NCI-H82 treated with DMSO at 0.1 percent for 48 hours (cell line): Measurements from ENCODE around the gene TOMT.
"Not testable (repeated sequence)": the region's sequence is repeated elsewhere in the genome, so short reads cannot be mapped to it uniquely, and the experiment has no call there.

Experiments
- DNase-seq: peaks from one replicate; lab custom pipeline; 2025; ENCODE audit not compliant: unreplicated experiment; lab: John Stamatoyannopoulos, UW

Gene TOMT

DNA sequence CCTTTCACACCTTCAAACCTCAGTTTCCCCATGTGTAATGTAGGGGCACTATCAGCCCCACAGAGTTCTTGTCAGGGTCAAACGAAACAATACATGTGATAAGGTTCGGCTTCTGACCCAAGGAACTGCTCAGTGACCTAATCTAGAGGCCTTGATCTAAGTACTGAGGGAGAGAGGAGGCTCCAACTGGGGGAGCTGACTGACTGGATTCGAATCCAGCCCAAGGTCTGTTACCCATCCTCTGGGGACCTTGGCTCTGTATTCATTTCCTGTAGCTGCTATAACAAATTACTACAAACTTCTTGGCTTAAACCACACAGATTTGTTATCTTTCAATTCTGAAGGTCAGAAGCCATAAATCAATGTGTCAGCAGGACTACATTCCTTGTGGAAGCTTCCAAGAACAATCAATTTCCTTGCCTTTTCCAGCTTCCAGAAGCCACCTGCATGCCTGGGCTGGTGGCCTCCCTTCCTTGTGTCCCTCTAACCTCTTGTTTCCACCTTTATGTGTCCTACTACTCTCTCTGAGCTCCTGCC lies 17.5 kb downstream of the TOMT start:
- DNase-seq: no peak

DNA sequence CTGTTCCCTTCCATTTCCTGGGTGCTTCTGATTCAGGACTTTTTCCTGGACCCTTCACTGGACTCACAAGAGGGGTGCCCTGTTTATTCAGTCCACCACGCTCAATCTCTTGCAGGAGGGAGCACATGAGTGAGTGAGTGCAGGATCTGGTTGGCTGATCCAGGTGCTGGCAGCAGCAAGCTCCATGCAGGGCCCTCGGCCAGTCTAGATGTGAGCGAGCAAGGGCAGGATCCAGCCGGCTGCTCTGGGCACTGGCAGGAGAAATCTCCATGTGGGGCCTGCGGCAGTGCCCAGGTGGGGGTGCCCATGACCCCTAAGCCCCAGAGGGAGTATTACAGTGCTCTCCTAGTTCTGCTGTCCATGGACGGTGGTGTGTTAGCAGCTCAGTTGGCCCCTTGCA lies 18.3 kb downstream of the TOMT start:
- no peak for DNase-seq

DNA sequence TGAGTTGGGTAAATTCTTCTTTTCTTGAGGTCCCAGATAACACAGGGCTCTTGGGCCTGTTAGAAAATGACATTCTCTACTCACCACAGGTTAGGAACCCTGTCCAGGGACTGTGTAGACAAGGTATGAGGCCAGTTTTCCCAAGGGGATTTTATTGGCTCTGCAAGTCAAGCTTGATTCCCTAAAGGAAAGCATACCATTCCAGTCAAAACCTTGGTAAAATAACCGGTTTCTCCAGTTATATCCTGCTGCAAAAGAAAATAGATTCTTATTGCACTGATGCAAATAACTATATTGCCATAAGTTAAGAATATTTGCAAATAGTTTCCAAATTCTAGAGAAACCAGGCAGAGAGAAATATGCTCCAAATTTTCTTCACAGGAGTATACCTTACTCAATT lies 20.2 kb downstream of the TOMT start:
- DNase-seq: no peak

DNA sequence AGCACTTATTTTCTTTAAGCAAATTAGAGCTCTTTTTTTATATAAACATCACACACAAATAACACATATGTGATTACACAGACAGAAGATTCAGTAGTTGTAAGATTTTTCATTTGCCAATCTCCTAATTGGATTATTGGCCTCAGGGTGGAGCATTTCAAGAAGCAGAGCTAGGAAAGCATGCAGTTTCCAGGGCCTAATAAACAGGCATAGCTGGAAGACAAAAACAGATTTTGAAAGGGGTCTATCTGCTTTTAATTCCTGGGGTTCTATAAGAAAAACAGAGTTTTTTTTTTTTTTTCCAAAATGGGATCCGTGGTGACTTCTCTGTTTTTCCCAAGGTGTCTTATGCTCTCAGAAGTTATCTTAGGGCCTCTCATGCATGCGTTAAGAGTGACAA lies 22.2 kb downstream of the TOMT start:
- DNase-seq: no peak

DNA sequence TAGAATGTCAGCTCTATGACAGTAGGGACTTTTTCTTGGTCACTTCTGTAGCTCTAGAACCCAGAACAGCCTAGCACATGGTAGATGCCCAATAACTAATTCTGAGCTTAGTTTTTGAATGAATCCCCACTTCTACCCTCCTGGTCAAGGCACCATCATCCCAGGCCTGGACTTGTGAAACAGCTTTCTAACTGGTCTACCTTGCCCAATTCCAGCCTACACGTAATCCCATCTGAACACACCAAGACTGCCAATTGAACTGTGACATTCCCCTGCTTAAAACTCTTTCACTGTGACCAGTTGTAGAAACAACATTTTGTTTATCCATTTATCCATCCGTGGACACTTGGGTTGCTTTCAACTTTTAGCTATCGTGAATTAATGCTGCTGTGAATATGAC lies 23.7 kb downstream of the TOMT start:
- no peak for DNase-seq

DNA sequence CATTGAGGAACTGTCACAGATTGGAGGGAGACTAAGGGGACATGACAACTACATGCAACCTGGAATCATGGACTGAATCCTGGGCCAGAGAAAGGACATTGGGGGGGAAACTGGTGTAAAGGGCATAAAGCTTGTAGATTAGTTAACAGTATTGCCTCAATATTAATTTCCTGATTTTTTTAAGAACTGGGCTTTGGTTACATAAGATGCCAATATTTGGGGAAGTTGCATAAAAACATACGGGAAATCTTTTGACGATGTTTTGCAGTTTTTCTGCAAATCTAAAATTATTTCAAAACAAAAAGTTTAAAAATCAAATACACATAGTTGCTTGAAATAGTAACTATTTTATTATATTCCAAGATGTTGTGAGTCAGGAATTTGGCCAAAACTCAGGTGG lies 26.9 kb downstream of the TOMT start:
- no peak for DNase-seq

DNA sequence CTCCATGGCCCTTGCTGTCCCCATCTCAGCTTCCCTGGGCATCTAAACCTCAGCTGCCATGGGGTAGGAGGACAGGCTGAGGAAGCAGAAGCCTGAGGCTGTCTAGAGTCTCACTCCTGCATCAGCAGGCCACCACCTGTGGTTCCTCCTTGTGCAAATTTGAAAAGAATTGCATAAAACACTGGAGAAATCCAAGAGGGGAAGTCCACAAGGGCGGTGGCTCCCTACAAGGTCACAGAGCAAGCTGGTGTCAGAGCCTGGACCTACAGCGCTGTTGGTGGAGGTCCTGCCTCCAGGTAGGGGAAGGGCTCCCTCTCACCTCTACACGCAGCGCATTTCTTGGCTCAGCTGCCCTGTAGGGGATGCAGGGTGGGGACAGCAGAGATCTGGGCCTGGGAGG lies 29.7 kb downstream of the TOMT start, which contains the start of gene FOLR3:
TSS of gene FOLR3 (plus strand) at position 253 of the 400 bp plus-strand sequence. CDS start 228 bp downstream, outside the sequence.
- not testable (repeated sequence) for DNase-seq

DNA sequence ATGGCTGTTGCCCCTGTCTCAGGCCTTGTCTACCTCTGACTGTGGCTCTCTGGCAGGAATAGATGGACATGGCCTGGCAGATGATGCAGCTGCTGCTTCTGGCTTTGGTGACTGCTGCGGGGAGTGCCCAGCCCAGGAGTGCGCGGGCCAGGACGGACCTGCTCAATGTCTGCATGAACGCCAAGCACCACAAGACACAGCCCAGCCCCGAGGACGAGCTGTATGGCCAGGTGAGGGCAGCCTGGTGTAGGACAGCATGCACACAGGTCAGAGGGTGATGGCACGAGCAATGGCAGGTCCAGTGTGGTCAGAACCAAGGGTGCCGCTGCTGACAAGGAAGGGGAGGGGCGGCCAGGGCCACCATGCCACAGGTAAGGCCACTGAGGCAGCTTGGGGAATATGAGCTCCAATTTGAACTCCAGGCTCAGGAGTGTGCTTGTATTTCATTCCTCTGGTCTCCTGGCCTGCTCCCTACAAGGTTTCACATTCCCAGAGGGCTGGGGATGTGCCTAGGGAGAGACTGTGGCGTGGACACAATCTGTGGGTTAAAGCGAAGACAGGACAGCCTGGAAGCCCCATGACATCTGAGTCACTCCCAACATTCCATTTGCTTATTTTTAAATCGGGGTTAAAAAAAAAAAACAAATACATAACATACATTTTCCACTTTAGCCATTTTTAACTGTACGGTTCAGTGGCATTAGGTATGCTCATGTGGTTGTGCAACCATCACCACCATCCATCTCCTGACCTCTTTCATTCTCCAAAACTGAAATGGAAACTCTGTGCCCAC lies 30.4 kb downstream of the TOMT start:
- DNase-seq: no peak

DNA sequence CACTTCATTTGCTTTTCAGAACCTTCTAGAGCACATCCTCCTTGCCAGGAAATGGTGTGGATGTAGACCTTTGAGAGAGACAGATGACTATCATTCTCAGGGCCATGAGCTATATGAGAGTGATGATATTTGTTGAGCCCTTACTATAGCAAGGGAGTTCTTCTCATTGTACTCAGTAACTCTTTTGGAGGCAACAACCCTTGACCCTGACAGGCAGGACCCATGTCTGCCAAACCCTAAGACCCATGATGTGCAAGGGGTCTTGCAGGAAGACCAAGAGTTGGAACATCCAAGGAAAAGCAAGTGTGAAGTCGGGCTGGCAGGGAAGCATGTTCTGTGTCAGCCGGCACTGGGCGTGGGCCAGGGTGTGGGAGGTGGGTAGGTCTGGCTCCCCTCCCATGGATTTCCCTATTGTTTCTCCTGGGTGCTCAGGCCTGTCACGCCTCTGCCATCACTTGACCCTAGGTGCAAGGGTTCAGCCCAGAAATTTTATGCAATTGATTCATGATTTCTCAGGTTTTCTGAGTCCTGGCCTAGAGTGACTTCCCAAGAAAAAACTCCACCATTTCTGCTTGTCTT lies 31.0 kb downstream of the TOMT start:
- DNase-seq: no peak

DNA sequence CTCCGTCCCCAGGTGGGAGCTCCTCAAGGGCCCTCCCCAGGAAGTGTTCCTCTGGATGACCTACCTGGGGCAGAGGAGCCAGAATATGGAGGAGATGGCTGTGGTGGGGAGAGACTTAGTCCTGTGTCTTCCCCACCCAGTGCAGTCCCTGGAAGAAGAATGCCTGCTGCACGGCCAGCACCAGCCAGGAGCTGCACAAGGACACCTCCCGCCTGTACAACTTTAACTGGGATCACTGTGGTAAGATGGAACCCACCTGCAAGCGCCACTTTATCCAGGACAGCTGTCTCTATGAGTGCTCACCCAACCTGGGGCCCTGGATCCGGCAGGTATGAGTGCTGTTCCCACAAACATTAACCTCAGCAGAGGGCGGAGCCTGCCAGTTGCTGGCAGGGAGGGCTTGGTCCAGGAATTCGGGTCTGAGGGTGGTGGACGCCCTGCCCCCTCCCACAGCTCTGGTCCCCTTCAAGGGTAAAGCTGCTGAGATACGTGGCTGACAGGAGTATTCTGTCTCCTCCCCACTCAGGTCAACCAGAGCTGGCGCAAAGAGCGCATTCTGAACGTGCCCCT lies 33.2 kb downstream of the TOMT start:
- DNase-seq: no peak

DNA sequence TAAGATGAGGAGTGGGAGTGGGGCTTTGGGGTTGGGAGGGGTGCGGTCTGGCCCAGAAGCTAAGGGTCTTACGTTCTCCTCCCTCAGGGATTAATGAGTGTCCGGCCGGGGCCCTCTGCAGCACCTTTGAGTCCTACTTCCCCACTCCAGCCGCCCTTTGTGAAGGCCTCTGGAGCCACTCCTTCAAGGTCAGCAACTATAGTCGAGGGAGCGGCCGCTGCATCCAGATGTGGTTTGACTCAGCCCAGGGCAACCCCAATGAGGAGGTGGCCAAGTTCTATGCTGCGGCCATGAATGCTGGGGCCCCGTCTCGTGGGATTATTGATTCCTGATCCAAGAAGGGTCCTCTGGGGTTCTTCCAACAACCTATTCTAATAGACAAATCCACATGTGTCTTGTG lies 33.8 kb downstream of the TOMT start:
- DNase-seq: no peak

DNA sequence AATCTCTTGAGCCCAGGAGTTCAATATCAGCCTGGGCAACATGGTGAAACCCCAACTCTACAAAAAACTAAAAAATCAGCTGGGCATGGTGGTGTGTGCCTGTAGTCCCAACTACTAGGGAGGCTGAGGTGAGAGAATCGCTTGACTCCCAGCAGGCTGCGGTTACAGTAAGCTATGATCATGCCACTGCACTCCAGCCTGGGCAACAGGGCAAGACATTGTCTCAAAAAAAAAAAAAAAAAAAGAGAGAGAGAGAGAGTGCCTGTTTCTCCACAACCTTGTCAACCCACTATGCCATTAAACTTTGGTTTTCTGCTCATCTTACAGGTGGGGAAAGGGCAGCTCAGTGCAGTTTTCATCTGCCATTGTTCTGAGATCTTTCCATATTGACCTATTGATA lies 34.9 kb downstream of the TOMT start:
- no peak for DNase-seq

DNA sequence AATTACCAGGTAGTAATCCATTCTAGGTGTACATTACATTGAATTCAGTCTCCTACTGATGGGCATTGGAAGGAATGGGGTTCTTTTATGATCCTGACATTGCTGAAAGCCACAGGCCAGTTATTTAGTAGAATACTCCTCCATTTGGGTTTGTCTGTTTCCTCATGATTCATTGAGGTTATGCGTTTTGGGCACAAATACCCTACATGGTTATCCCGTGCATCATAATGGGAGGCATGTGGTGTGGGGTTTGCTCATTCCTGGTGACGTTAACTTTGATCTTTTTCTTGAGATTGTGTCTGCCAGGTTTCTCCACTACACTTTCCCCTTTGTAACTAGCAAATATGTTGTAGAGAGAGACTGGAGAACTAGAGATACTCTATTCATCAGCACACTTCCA lies 35.3 kb downstream of the TOMT start:
- DNase-seq: no peak

DNA sequence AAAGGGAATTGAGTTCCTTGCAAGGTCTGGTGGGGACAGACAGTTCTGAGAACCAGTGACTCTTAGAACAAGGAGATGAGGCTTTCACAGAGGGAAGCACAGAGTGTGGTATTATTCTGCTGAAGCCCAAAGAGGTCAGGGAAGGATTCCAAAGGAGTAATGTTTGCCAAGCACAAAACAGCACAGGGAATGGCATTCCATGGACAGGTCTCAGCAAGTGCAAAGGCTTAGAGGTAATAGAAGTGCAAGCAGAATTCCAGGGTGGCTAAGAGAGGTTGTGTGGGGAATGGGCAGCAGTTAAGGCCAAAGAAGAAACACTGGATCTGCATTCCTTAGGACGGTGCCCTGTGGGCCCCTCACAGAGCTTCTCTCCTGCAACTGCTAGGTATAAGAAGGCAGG lies 36.4 kb downstream of the TOMT start:
- DNase-seq: not testable (repeated sequence)

DNA sequence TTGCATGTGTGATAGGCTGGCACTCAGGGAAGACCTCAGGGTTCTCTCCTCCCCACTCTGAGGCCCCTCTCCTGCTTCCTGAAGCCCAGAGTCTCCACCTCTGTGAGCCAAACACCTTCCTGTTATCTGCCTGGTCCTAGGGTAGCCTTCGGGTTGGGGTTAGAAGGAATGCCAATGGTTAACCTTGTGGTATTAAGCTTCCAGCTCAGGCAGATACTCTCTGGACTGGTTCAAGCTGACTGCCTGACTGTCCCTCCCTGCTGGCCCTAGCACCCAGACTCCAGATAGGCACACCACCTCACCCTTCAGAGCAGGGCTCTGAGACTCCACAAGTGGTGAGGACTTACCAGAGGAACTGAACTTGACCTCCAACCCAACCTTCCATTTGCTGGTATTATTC lies 36.8 kb downstream of the TOMT start:
- not testable (repeated sequence) for DNase-seq

DNA sequence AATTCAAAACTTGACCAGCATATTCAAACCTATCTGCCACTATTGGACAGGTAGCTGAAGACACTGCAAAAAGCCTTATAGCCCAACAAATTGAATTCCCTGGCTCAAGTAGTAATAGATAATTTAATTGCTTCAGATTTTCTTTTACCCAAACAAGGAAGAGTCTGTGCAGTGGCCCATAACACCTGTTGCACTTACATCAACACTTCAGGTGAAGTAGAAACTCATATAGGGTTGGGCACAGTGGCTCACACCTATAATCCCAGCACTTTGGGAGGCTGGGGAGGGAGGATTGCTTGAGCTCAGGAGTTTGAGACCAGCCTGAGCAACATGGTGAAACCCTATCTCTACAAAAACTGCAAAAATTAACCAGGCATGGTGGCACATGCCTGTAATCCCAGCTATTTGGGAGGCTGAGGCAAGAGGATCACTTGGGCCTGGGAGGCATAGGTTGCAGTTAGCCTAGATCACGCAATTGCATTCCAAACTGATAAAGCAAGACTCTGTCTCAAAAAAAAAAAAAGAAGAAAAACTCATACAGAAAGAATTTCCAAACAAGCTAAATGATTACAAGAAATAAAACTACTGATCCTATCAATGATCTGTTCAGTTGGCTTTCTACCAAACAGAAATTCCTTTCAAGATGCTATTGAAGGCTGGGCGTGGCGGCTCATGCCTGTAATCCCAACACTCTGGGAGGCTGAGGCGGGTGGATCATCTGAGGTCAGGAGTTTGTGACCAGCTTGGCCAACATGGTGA lies 39.3 kb downstream of the TOMT start:
- DNase-seq: no peak

DNA sequence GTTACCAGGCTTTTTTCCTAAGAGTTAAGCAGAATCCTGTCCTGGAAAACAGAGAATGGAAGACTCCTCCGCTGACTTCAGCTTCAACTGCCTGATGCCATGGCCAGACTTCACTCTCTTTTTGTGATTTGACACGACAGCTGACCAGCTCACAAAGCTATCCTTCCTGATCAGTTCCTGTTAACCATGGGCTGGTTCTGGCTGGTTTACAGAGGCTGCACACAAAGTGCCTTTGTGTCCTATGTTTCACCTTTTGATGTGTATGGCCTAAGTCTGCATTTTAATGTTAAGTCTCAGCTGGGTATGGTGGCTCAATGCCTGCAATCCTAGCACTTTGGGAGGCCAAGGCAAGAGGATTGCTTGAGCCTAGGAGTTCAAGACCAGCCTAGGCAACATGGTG lies 40.9 kb downstream of the TOMT start:
- no peak for DNase-seq

DNA sequence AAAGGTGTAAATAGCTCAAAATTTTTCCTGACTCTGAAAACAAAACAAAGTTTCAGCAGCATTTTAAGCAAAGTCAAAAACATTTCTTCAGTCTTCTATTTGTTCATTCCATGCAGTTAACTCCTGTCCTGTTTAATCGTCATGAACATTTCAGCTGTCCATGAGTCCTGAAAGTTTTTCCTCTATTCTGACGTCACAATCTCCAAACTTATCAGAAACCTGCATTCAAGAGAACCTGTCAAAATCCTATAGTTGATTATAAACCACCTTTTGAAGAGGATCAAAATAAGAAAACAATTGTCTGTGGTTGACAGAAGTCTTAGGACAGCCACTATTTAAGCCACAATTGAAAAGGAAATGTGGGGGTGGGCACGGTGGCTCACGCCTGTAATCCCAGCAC lies 45.2 kb downstream of the TOMT start:
- no peak for DNase-seq

DNA sequence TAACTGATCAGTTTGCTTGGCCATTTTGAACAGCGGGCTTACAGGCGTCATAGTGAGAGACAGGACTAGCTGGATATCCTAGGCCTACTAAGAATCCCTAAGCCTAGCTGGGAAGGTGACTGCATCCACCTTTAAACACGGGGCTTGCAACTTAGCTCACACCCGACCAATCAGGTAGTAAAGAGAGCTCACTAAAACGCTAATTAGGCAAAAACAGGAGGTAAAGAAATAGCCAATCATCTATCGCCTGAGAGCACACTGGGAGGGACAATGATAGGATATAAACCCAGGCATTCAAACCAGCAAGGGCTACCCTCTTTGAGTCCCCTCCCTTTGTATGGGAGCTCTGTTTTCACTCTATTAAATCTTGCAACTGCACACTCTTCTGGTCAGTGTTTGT lies 48.1 kb downstream of the TOMT start:
- DNase-seq: not testable (repeated sequence)

DNA sequence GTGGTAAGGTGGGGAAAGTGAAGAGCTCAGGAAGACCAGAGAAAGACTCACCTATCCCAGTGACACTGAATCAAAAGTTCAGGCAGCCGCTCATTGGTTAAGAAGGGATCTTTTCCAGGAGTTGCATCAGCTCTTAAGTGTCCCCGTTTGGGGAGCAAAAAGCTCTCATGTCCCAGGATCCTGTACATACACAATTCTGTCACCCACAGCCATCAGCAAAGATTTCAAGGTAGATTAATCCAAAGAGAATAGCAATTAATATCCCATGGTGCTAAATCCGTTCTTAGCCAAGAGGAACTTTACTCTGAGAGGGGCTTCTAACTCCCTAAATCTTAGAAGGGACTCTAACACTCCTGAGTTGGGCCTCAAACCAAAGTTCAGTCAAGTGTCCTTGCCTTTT lies 49.1 kb downstream of the TOMT start:
- DNase-seq: no peak

DNA sequence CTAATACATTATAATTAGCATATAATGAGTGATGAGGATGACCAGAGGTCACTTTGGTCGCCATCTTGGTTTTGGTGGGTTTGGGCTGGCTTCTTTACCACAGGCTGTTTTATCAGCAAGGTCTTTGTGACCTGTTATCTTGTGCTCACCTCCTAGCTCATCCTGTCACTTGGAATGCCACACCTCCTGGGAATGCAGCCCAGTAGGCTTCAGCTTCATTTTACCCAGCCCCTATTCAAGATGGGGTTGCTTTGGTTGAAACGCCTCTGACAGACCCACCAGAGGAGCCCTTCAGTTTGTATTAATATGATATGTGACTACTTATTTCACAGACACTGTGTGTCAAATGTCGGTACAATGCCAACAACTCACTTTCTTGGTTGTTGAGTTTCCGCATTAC lies 50.0 kb downstream of the TOMT start:
- DNase-seq: no peak

DNA sequence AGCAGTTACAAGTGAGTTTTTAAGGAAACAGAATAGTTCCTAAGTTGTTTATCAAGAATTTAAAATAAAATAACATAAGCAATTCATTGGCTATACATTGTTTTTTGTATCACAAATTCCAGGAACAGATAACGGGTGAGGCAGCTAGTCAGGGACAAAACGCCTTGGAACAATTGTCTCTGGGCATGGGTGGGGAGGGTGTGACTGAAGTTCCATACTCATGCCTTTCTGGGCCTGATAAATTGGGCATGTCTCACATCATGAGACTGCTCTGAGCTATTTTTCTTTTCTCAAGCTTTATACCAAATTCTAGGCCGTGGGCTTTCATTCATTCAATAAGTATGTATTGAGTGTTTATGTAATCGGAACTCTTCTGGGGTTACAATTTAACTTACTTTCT lies 51.4 kb downstream of the TOMT start:
- DNase-seq: no peak
